BE2C (cell line): ENCODE measurements around the gene PARD3.

Experiments
- DNase-seq: peaks from one replicate; pipeline ENCODE4 v3.0.0-alpha.2; 2020
- H3K27me3 ChIP-seq: fragments of 250-450 bp; sonication (Bioruptor Pico); 2 replicates; pipeline ENCODE4 v1.5.1; 2020; ENCODE audit warnings: mild to moderate bottlenecking
- H3K36me3 ChIP-seq: fragments of 250-450 bp; sonication (Bioruptor Pico); 2 replicates; pipeline ENCODE4 v1.5.1; 2020; ENCODE audit warnings: mild to moderate bottlenecking
- H3K4me1 ChIP-seq: fragments of 250-450 bp; sonication (Bioruptor Pico); 2 replicates; pipeline ENCODE4 v1.5.1; 2020
- H3K4me3 ChIP-seq: 2 replicates; pipeline ENCODE4 v1.5.1; 2011; ENCODE audit warnings: low read depth, low read length
- H3K9me3 ChIP-seq: fragments of 250-450 bp; sonication (Bioruptor Pico); 2 replicates; pipeline ENCODE4 v1.5.1; 2020
- TF ChIP-seq, protein P1 (sequence below): IDR thresholded peaks from 2 replicates; pipeline ENCODE4 v1.5.1; 2012; ENCODE audit warnings: mild to moderate bottlenecking, low read depth, low read length

PARD3 gene

DNA sequence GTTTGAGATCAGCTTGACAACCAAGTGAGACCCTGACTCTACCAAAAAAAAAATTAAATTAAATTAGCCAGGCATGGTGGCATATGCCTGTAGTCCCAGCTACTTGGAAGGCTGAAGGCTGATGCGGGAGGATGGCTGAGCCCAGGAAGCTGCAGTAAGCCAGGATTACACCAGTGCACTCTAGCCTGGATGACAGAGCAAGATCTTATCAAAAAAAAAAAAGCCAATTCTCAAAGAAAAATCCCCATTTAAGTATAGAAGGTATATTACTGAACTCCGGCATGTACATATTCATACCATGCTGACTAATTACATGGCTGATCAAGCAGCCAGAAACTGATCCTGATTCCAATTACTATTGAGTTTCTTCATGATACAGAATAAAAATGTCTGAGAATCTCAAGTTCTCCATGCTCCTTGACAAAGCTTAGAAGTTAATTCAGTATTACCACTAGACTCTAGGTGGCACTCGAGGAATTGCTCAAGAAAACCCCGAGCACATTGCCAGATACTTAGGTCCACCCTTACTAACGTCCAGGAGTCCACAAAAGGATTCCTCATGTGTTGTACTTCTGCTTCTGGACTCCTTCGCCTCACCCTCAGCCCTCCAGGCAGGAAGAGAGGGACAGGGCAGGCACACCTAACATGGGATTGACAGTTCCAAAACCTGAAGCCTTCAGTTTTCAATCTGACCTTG lies 148.9 kb downstream of the PARD3 start:
- H3K9me3 ChIP-seq, result no peaks in the 10 kb centered on the region
- DNase-seq, result peak; percentile 45

GRCh38 chr10:34664706-34665105 lies 150.4 kb downstream of the PARD3 start:
- Histone ChIP-seq H3K9me3 (no peaks in the 10 kb centered on the region), H3K36me3 (no peaks in the 10 kb centered on the region), H3K27me3 (no peaks in the 10 kb centered on the region), H3K4me1 (peaks cover 7% of the 10 kb centered on the region), H3K4me3 (no peak overlapping the region)
- no peak for DNase-seq
- TF ChIP-seq, protein P1, sequence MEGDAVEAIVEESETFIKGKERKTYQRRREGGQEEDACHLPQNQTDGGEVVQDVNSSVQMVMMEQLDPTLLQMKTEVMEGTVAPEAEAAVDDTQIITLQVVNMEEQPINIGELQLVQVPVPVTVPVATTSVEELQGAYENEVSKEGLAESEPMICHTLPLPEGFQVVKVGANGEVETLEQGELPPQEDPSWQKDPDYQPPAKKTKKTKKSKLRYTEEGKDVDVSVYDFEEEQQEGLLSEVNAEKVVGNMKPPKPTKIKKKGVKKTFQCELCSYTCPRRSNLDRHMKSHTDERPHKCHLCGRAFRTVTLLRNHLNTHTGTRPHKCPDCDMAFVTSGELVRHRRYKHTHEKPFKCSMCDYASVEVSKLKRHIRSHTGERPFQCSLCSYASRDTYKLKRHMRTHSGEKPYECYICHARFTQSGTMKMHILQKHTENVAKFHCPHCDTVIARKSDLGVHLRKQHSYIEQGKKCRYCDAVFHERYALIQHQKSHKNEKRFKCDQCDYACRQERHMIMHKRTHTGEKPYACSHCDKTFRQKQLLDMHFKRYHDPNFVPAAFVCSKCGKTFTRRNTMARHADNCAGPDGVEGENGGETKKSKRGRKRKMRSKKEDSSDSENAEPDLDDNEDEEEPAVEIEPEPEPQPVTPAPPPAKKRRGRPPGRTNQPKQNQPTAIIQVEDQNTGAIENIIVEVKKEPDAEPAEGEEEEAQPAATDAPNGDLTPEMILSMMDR, result no peak

More for the DNA sequence above, 148.9 kb downstream of the PARD3 start:
- no peaks in the 10 kb centered on the region for H3K27me3 ChIP-seq
- no peak overlapping the region for H3K4me3 ChIP-seq
- H3K36me3 ChIP-seq, result no peaks in the 10 kb centered on the region
- TF ChIP-seq, protein P1, result peak; percentile 54
- peaks cover 6% of the 10 kb centered on the region for H3K4me1 ChIP-seq

DNA sequence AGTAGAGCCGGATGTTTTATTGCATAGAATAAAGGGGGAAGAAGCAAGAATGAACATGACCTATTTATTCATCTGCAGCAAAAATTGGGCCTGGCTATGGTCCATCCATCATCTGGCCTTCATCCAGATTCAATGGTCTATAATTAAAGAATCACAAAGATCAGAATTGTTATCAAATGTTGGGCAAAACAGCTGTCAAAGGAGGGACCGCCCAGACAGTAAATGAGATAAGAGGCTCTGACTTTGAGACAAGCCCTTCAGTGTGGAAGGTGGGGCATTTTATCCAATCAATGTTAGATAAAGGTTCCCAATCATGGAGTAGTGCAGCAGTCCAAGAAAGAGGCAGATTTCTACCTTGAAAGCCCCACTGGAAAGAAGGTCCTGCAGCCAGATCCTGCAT lies 153.5 kb downstream of the PARD3 start:
- Histone ChIP-seq H3K4me1 (peaks cover 7% of the 10 kb centered on the region), H3K36me3 (no peaks in the 10 kb centered on the region), H3K27me3 (no peaks in the 10 kb centered on the region), H3K4me3 (no peak overlapping the region), H3K9me3 (no peaks in the 10 kb centered on the region)
- no peak for DNase-seq
- TF ChIP-seq, protein P1, result no peak

DNA sequence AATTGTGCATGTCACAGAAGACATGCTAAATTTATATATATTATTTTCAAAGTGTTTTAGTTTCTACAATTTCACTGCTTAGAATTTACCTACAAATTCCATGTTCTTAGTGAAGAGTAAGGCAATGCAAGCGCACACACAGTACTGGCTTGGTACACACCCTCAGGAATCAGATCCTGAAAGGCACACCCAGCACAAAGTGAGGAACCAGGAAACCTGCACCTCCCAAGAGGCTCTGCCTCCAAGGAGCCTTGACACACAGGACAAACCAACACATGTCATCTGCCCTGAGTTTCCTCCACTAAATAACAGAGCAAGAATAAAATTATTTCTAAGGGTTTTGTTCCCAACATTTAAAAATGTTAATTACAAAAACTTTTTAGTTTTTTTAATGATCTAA lies 156.2 kb downstream of the PARD3 start:
- Histone ChIP-seq H3K9me3 (no peaks in the 10 kb centered on the region), H3K27me3 (no peaks in the 10 kb centered on the region), H3K4me1 (peaks cover 9% of the 10 kb centered on the region), H3K4me3 (no peak overlapping the region), H3K36me3 (no peaks in the 10 kb centered on the region)
- DNase-seq, result no peak
- TF ChIP-seq, protein P1, result no peak

DNA sequence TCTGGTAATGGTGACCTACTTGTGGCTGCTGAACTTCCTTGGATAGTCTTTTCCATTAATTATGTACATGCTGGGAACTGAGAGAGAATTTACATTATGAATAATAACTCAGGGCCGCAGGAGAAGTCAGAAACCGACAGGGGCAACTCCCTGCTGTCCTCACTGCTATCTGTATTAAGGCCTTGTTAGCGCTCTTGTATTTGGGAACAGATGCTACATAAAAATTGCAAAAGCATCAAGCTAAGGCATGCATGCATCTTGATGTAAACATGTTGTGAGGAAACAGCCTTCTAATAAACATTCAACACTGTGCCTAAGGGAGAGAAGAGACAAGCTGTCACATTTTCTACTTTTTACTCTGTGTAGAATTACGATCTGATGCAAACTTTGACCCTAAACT lies 158.4 kb downstream of the PARD3 start:
- TF ChIP-seq, protein P1, result no peak
- no peaks in the 10 kb centered on the region for H3K9me3 ChIP-seq
- no peak for DNase-seq
- no peak overlapping the region for H3K4me3 ChIP-seq
- H3K4me1 ChIP-seq, result peaks cover 8% of the 10 kb centered on the region
- H3K36me3 ChIP-seq, result no peaks in the 10 kb centered on the region
- no peaks in the 10 kb centered on the region for H3K27me3 ChIP-seq
